Heart right ventricle (tissue), 16 donors: ENCODE data around the gene FGF14. TPM values are rescaled to one million over a fixed set of nuclear protein-coding genes. Genes with fewer than 3 reads are reported as not detected.

Experiments
- ATAC-seq, 8 donors: fragments of 200-7000 bp; cut with Tn5 transposase; one replicate each; pipeline ENCODE4 v1.9.1; 2020; ENCODE audit warnings: mild to moderate bottlenecking in 8 of 8, moderate library complexity in 8 of 8, moderate number of reproducible peaks in 1 of 8
- DNase-seq, 2 donors: peaks; one replicate each; pipeline ENCODE4 v3.0.0-alpha.2; 2020
- H3K27ac ChIP-seq, 10 donors: fragments of 200-600 bp; sonication (generic) in 2 of 10; one replicate each; pipeline versions ENCODE4 v1.5.0 to v1.8.0; 2020 to 2022; ENCODE audit warnings: mild to moderate bottlenecking in 3 of 10
- H3K27me3 ChIP-seq, 7 donors: fragments of 200-600 bp; one replicate each; pipeline ENCODE4 v1.8.0; 2021 to 2022; ENCODE audit warnings: mild to moderate bottlenecking in 2 of 7
- H3K36me3 ChIP-seq, 9 donors: fragments of 200-600 bp; sonication (generic) in 1 of 9; one replicate each; pipeline versions ENCODE4 v1.5.0 to v1.8.0; 2020 to 2022; ENCODE audit warnings: mild to moderate bottlenecking in 2 of 9
- H3K4me1 ChIP-seq, 9 donors: fragments of 200-600 bp; sonication (generic) in 1 of 9; one replicate each; pipeline versions ENCODE4 v1.5.0 to v1.8.0; 2020 to 2022; ENCODE audit warnings: mild to moderate bottlenecking in 4 of 9
- H3K4me3 ChIP-seq, 10 donors: fragments of 200-600 bp; sonication (generic) in 2 of 10; one replicate each; pipeline versions ENCODE4 v1.5.0 to v1.8.0; 2020 to 2022; ENCODE audit warnings: mild to moderate bottlenecking in 7 of 10, moderate library complexity in 2 of 10
- H3K9me3 ChIP-seq, 11 donors: fragments of 200-600 bp in 10 of 11; sonication (generic) in 2 of 11; one replicate each; pipeline versions ENCODE4 v1.5.0 to v1.8.0; 2013 to 2022; ENCODE audit warnings: mild to moderate bottlenecking in 2 of 11, control low read depth in 1 of 11, moderate library complexity in 1 of 11
- CTCF ChIP-seq, 9 donors: fragments of 200-600 bp; sonication (generic) in 2 of 9; IDR thresholded peaks; one replicate each; pipeline versions ENCODE4 v1.5.0 to v1.8.0; 2021 to 2022; ENCODE audit warnings: antibody characterized with exemption in 9 of 9, mild to moderate bottlenecking in 5 of 9, moderate library complexity in 1 of 9
- WGBS, 2 donors: extraction: QIAGEN DNeasy Blood & Tissue Kit; methylation state at CpG; one replicate each; pipeline ENCODE4 v1.1.7; 2013; ENCODE audit warnings: inconsistent platforms in 1 of 2; 5-methylcytosine and 5-hydroxymethylcytosine counted together
- intact Hi-C, 10 donors: fragments of 100-400 bp; cut with DNase I; formaldehyde crosslinking; loops; one replicate each; pipeline versions ENCODE4 v1.11.1 to v1.14.2; 2022
- polyA plus RNA-seq, 2 donors: library from polyadenylated mRNA; stranded (reverse); fragments of 200-250 nt; gene quantifications; one replicate each; pipeline ENCODE4 v1.2.3, GENCODE V29; 2013
- total RNA-seq, 10 donors: library from RNA; stranded (reverse); fragmentation: NEBNext Ultra II Directional in 3 of 10; extraction: Animal tissue kit (Norgen Biotek cat#: 25700) in 3 of 10; gene quantifications; one replicate each; pipeline versions ENCODE4 v1.2.1 to v1.2.4, GENCODE V29; 2021 to 2023
- donor health status: Arrhythmogenic right ventricular cardiomyopathy.
- donor health status: ischemic (EF 13 %, LVEDD 7.1; RV severe dilation, severe dysfunction).
- donor health status: healthy with polysubstance abuse.
- donor health status: DM: no; HTN: yes; CAD: no.
- donor health status: DM: no; HTN: no; CAD: no.
- donor health status: ischemic (EF 25% LVEDD 6.9; RV normal size, moderate dysfunction).
- donor health status: ischemic (EF 25% LVEDD 5.7; RV mildly dilated, moderate dysfunction).
- donor health status: healthy.
- donor health status: DM: yes; HTN: yes; CAD: no.
- donor health status: Ischemic cardiomyopathy.
- donor health status: ischemic (EF 35%, LVEDD 5.7; RV mildly dilated, moderate dysfunction).
- donor health status: nonischemic (EF 11% LVEDD 7.7; RV severe dilation, severe dysfunction).
- donor health status: DM: yes; HTN: yes; CAD: no.
- donor health status: PGD.
- donor health status: ischemic (EF 29% LVEDD 5.4; RV normal size, mild dysfunction).
- donor health status: nonischemic (EF 23%, LVEDD 6.1; RV moderate dilation, normal function).

FGF14 gene
- total and polyA plus RNA-seq, 12 donors: 0.20 to 7.8 (median 5.3) TPM

DNA sequence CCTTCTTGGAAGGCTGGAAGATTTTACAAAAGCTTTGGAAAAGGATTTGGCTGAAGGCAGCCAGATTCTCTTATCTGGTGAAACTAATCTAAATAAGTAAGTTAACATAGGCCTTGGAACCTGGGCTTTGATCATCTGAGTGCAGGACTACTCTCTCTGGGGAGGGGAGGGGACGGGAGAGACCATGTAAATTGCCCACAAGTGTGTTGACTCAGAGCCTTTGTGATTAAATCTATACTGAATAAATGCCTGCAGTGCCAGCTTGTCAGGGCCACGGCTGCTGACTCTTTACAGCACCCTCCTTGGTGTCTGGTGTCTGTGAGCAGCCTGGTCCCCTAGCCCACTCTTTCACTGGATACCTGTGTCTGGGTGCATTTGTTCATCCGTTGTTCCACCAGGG, 698.0 kb downstream of the FGF14 start:
- ATAC-seq (no peak), DNase-seq (no peak)
- TF ChIP-seq CTCF (IDR thresholded peaks at IDR 0.05): no peak
- H3K36me3 ChIP-seq: no peaks in the 10 kb centered on the region
- no peak overlapping the region for H3K27ac ChIP-seq
- H3K4me1 ChIP-seq: peaks cover 0 to 13% (median 0%) of the 10 kb centered on the region in 9 donors
- H3K4me3 ChIP-seq: no peak overlapping the region
- WGBS, 2 donors: 40 to 54% methylated on average over 3 of the region's 3 CpGs
- H3K27me3 ChIP-seq: peaks cover 0 to 6% (median 0%) of the 10 kb centered on the region in 7 donors
- no peaks in the 10 kb centered on the region for H3K9me3 ChIP-seq
- intact Hi-C loops: no loop called here

- no peak for ATAC-seq
- intact Hi-C loops: no loop called here
- TF ChIP-seq CTCF (IDR thresholded peaks at IDR 0.05): no peak
- WGBS, 2 donors: 74 to 85% methylated on average over 1 of the region's 1 CpG
- Histone ChIP-seq H3K36me3 (no peaks in the 10 kb centered on the region), H3K9me3 (no peaks in the 10 kb centered on the region), H3K27ac (no peak overlapping the region), H3K4me1 (peaks cover 0 to 13% (median 0%) of the 10 kb centered on the region in 9 donors), H3K27me3 (peaks cover 0 to 4% (median 0%) of the 10 kb centered on the region in 7 donors), H3K4me3 (no peak overlapping the region)
- no peak for DNase-seq
These were observed 698.8 kb downstream of the FGF14 start for GRCh38 chr13:101703081-101703480.

DNA sequence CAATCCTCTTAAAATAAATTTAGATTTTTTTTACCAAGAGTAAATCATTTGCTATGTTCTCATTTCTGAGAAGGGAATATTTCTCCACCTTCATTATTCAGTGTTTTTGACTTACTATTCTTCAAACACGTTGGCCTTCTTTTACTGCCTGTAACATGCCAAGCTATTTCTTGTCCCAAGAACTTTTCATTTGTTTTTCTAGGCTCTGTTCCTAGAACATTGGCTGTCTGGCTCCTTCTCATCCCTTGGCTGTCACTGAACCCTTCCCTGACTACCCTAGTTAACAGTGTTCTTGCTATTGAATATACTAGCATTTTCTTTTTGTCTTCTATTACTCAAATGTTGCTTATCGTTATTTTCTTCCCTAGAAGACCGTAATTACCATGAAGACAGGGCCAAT, 701.2 kb downstream of the FGF14 start:
- H3K27me3 ChIP-seq: peaks cover 0 to 4% (median 0%) of the 10 kb centered on the region in 7 donors
- 64 to 76% methylated on average over 3 of the region's 3 CpGs for WGBS, 2 donors
- DNase-seq (peak in 1 of 2 donors; percentile 23), ATAC-seq (peak; percentile 44 to 91 (median 74))
- no peaks in the 10 kb centered on the region for H3K36me3 ChIP-seq
- H3K27ac ChIP-seq: peak overlapping the region in 3 of 10 donors; percentile 7 to 29 (median 20)
- TF ChIP-seq CTCF (IDR thresholded peaks at IDR 0.05): no peak
- no peaks in the 10 kb centered on the region for H3K9me3 ChIP-seq
- intact Hi-C loops: no loop called here
- H3K4me3 ChIP-seq: no peak overlapping the region
- H3K4me1 ChIP-seq: peaks cover 0 to 8% (median 0%) of the 10 kb centered on the region in 9 donors

- Histone ChIP-seq H3K27me3 (no peaks in the 10 kb centered on the region), H3K4me3 (no peak overlapping the region), H3K4me1 (peaks cover 0 to 8% (median 0%) of the 10 kb centered on the region in 9 donors), H3K27ac (no peak overlapping the region), H3K36me3 (no peaks in the 10 kb centered on the region), H3K9me3 (no peaks in the 10 kb centered on the region)
- intact Hi-C loops: no loop called here
- ATAC-seq: no peak
- WGBS, 2 donors: 75 to 81% methylated on average over 2 of the region's 2 CpGs
- no peak for TF ChIP-seq CTCF (IDR thresholded peaks at IDR 0.05)
- DNase-seq: no peak
These were observed 703.4 kb downstream of the FGF14 start for GRCh38 chr13:101698400-101698799.
